Activated naive CD4-positive, alpha-beta T cell treated with Interleukin-2 at 50 U/mL for 16 hours (primary cell): ENCODE measurements around the gene RFPL2.
"Not testable (repeated sequence)": the region's sequence is repeated elsewhere in the genome, so short reads cannot be mapped to it uniquely, and the experiment has no call there.

Source experiments
- DNase-seq: peaks from one replicate; pipeline ENCODE4 v3.0.0-alpha.2; 2020

RFPL2 gene

GRCh38 chr22:32205974-32206773, 1.3 kb upstream of the RFPL2 start:
- no peak for DNase-seq

- peak; percentile 9 for DNase-seq
Observed at GRCh38 chr22:32204040-32204855, 625 bp downstream of the RFPL2 start.

GRCh38 chr22:32203181-32204039, 1.5 kb downstream of the RFPL2 start:
- no peak for DNase-seq

GRCh38 chr22:32202539-32203180, 2.2 kb downstream of the RFPL2 start:
- DNase-seq, result peak; percentile 40

GRCh38 chr22:32202161-32202538, 2.7 kb downstream of the RFPL2 start:
- DNase-seq, result no peak

- DNase-seq, result peak; percentile 9
Observed at GRCh38 chr22:32200752-32201151, 4.1 kb downstream of the RFPL2 start.

GRCh38 chr22:32199961-32200360, 4.9 kb downstream of the RFPL2 start:
- DNase-seq, result no peak

- no peak for DNase-seq
Observed at GRCh38 chr22:32199341-32199740, 5.5 kb downstream of the RFPL2 start.

GRCh38 chr22:32197553-32198226, 7.2 kb downstream of the RFPL2 start:
- not testable (repeated sequence) for DNase-seq

- not testable (repeated sequence) for DNase-seq
Observed at GRCh38 chr22:32195900-32196299, 9.0 kb downstream of the RFPL2 start.

- DNase-seq, result not testable (repeated sequence)
Observed at GRCh38 chr22:32193346-32193745, 11.5 kb downstream of the RFPL2 start.

- not testable (repeated sequence) for DNase-seq
Observed at GRCh38 chr22:32191021-32191420, 13.9 kb downstream of the RFPL2 start.

GRCh38 chr22:32185821-32186220, 19.1 kb downstream of the RFPL2 start:
- DNase-seq, result no peak

- no peak for DNase-seq
Observed at GRCh38 chr22:32183625-32184024, 21.2 kb downstream of the RFPL2 start.

GRCh38 chr22:32181043-32181442, 23.8 kb downstream of the RFPL2 start:
- no peak for DNase-seq

- no peak for DNase-seq
Observed at GRCh38 chr22:32177221-32177765, 27.6 kb downstream of the RFPL2 start.

GRCh38 chr22:32175683-32176644, 28.9 kb downstream of the RFPL2 start:
- peak; percentile 5 for DNase-seq

- no peak for DNase-seq
Observed at GRCh38 chr22:32175115-32175514, 29.8 kb downstream of the RFPL2 start.

GRCh38 chr22:32165681-32166080, 39.2 kb downstream of the RFPL2 start:
- DNase-seq, result no peak

- DNase-seq, result no peak
Observed at GRCh38 chr22:32164075-32164860, 40.6 kb downstream of the RFPL2 start.
